ENCODE results near the gene DUSP22. TPM values are rescaled to one million over a fixed set of nuclear protein-coding genes. Genes with fewer than 3 reads are reported as not detected.

The DUSP22 gene
- polyA plus RNA-seq, 2 of the 4 experiments (the other 2 are of a cell fraction) = 6.2 to 11.3 TPM

- FAIRE-seq = no peak
- WGBS (ENCODE audit: missing lambda C conversion rate) = 86% methylated on average over 6 of the region's 6 CpGs
- Histone ChIP-seq H3K27ac (no peak overlapping the region), H3K4me2 (no peak overlapping the region), H3K4me1 (peaks cover 9% of the 10 kb centered on the region; the same call in 1 of the 3 replicates), H3K9me3 (no peaks in the 10 kb centered on the region), H3K4me3 (no peak overlapping the region)
- TF ChIP-seq KDM5A (IDR thresholded peaks at IDR 0.05) = no peak
- TF ChIP-seq MAFK (IDR thresholded peaks at IDR 0.05; ENCODE audit: partially characterized antibody) = no peak
- TF ChIP-seq EHF (CRISPR knock-in tag; IDR thresholded peaks at IDR 0.05) = no peak
- TF ChIP-seq RNF2 (IDR thresholded peaks at IDR 0.05; ENCODE audit: borderline replicate concordance, low read depth) = no peak
- CTCF ChIA-PET = no interaction called here
- POLR2A ChIA-PET = no interaction called here
- DNase-seq (ENCODE audit: low read depth in 1 of 2, low spot score in 1 of 2) = no peak
- no peak for ATAC-seq
Measured at GRCh38 chr6:335572-335971, 43.3 kb downstream of the DUSP22 start.

DNA sequence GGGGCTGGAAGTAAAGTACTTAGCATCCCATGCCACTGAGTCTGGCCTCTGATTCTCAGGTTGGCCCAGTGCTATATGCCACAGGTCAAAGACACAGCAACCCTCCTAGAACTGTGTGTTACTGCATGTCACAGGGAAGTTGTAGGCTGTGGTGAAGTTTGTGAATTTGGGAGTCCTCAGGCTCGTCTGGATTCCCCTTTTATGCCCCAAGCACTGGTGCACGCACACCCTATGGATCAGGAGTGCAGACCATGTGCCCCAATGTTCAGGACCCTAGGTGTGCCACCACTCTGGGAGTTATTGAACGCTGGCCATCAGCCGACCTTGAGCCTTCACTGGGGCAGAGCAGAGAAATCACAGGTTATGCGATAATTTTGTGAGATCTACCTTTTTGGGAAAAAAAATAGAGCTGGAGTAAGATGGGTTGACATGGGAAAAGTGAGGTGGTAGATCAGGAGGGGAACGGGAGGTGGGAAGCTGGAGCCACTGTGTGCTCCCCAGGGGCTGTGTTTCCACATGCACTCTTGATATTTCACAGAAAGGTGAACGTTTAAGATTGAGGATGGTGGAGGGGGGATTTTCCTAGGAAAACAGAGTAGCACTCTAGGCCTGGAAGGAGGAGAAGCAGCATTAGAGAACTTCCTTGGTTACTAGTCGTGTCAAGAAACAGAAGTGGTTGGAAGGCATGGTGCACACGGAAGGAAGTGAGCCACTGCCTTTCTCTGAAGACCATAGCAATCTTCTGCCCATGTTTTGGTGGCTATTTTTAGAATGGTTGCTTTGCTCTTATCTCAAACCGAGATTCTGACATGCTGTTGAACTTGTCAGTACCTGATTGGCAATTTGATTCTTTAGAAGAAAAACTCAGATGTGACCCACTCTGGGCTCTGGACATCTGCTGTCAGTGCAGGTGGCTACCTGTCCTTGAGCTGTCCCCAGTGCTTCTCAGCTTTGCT is 44.1 kb downstream of the DUSP22 start:
- POLR2A ChIA-PET = no interaction called here
- TF ChIP-seq POLR2A (IDR thresholded peaks at IDR 0.05; ENCODE audit: low read length) (no peak), USF2 (IDR thresholded peaks at IDR 0.05) (no peak), MAFK (IDR thresholded peaks at IDR 0.05; ENCODE audit: partially characterized antibody) (no peak), CHD4 (IDR thresholded peaks at IDR 0.05; ENCODE audit: borderline replicate concordance) (no peak), CHD2 (IDR thresholded peaks at IDR 0.05; ENCODE audit: low read length, partially characterized antibody) (no peak), MAZ (IDR thresholded peaks at IDR 0.05; ENCODE audit: borderline replicate concordance, low read depth, low read length) (no peak), NR3C1 (IDR thresholded peaks at IDR 0.05) (no peak), HOXB5 (CRISPR knock-in tag; IDR thresholded peaks at IDR 0.05) (no peak), MYC (IDR thresholded peaks at IDR 0.05; ENCODE audit: borderline replicate concordance, low read length) (no peak), RNF2 (IDR thresholded peaks at IDR 0.05; ENCODE audit: borderline replicate concordance, low read depth) (no peak), CEBPB (IDR thresholded peaks at IDR 0.05) (no peak), CBX8 (IDR thresholded peaks at IDR 0.05) (no peak), ZNF302 (CRISPR knock-in tag; IDR thresholded peaks at IDR 0.05) (no peak), EP300 (IDR thresholded peaks at IDR 0.05) (no peak), FOXS1 (CRISPR knock-in tag; IDR thresholded peaks at IDR 0.05) (no peak), RAD21 (conservative IDR thresholded peaks at IDR 0.05 in 1 of 2, IDR thresholded peaks at IDR 0.05 in 1 of 2) (no peak), EHF (CRISPR knock-in tag; IDR thresholded peaks at IDR 0.05) (no peak)
- CTCF ChIA-PET = interaction anchor here (0.6 to 0.7 kb wide), 2 partner anchors 8 to 1661 kb away, joined by 3 read pairs; no protein-coding TSS in a partner anchor

DNA sequence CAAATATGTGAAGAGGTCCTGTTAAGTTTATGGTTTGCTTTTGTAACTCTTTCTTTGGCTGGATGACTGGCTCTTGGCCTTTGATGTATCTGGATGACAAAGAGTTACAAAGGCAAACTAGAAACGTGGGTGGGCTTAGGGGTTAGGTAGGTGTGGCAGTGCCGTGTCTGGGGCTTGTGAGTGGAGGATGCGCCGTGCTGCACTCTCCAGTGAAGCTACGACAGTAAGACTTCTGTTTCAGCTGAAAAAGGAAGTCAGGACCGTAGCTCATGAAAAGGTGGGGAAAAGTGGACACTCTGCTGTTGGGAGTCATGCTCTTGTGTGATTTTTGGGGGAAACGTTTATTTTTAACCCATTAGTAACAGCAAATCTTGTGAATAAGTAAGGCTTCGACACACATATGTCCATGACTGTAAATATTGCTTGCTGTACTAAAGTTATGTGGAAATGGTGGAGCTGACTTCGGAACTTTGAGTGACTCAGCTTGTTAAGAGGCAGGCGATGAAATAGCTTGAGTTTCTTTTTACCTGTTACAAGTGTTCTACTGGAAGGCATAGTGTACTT is 45.6 kb downstream of the DUSP22 start:
- CTCF ChIA-PET = no interaction called here
- Histone ChIP-seq H3K27ac (no peak overlapping the region), H3K4me3 (no peak overlapping the region), H3K4me1 (peaks cover 9% of the 10 kb centered on the region; the same call in 1 of the 3 replicates), H3K4me2 (no peak overlapping the region), H3K9me3 (no peaks in the 10 kb centered on the region)
- ATAC-seq (no peak), FAIRE-seq (no peak), DNase-seq (ENCODE audit: low read depth in 1 of 2, low spot score in 1 of 2) (no peak)
- POLR2A ChIA-PET = no interaction called here
- 68% methylated on average over 10 of the region's 10 CpGs for WGBS (ENCODE audit: missing lambda C conversion rate)
- TF ChIP-seq HOXB13 (CRISPR knock-in tag; IDR thresholded peaks at IDR 0.05; ENCODE audit: low read depth) (no peak), POLR2AphosphoS2 (conservative IDR thresholded peaks at IDR 0.05; ENCODE audit: low read length) (no peak), RAD21 (conservative IDR thresholded peaks at IDR 0.05 in 1 of 2, IDR thresholded peaks at IDR 0.05 in 1 of 2) (no peak), FOSB (CRISPR knock-in tag; IDR thresholded peaks at IDR 0.05) (no peak), SMC3 (IDR thresholded peaks at IDR 0.05) (no peak), POLR2A (IDR thresholded peaks at IDR 0.05; ENCODE audit: low read length) (no peak), ZNF302 (CRISPR knock-in tag; IDR thresholded peaks at IDR 0.05) (no peak), MAZ (IDR thresholded peaks at IDR 0.05; ENCODE audit: borderline replicate concordance, low read depth, low read length) (no peak), EHF (CRISPR knock-in tag; IDR thresholded peaks at IDR 0.05) (no peak), MYC (IDR thresholded peaks at IDR 0.05; ENCODE audit: borderline replicate concordance, low read length) (no peak), EHMT2 (IDR thresholded peaks at IDR 0.05; ENCODE audit: low read depth) (no peak), CBX8 (IDR thresholded peaks at IDR 0.05) (no peak), HDAC2 (IDR thresholded peaks at IDR 0.05) (no peak), EP300 (IDR thresholded peaks at IDR 0.05) (no peak), ZFP36 (IDR thresholded peaks at IDR 0.05; ENCODE audit: borderline replicate concordance, partially characterized antibody) (no peak), HES2 (IDR thresholded peaks at IDR 0.05) (no peak), TP53 (CRISPR knock-in tag; IDR thresholded peaks at IDR 0.05) (no peak)
- TF ChIP-seq, protein P1, sequence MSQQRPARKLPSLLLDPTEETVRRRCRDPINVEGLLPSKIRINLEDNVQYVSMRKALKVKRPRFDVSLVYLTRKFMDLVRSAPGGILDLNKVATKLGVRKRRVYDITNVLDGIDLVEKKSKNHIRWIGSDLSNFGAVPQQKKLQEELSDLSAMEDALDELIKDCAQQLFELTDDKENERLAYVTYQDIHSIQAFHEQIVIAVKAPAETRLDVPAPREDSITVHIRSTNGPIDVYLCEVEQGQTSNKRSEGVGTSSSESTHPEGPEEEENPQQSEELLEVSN (IDR thresholded peaks at IDR 0.05; ENCODE audit: borderline replicate concordance, low read depth) = no peak

More for the DNA sequence above, 44.1 kb downstream of the DUSP22 start:
- FAIRE-seq = no peak
- Histone ChIP-seq H3K27ac (no peak overlapping the region), H3K4me1 (peaks cover 9% of the 10 kb centered on the region; the same call in 1 of the 3 replicates), H3K9me3 (no peaks in the 10 kb centered on the region), H3K4me2 (no peak overlapping the region), H3K4me3 (no peak overlapping the region)
- 81% methylated on average over 10 of the region's 10 CpGs for WGBS (ENCODE audit: missing lambda C conversion rate)
- no peak for ATAC-seq
- DNase-seq (ENCODE audit: low read depth in 1 of 2, low spot score in 1 of 2) = no peak
